Testis (tissue), 3 donors: ENCODE data around the gene RIMBP2. TPM values are rescaled to one million over a fixed set of nuclear protein-coding genes. Genes with fewer than 3 reads are reported as not detected.

Experiments
- DNase-seq: peaks from one replicate; pipeline ENCODE4 v3.0.0-alpha.2; 2019
- H3K27ac ChIP-seq, 2 donors: fragments of 200-600 bp; sonication (generic); one replicate each; pipeline ENCODE4 v1.5.1; 2019
- H3K27me3 ChIP-seq: fragments of 200-600 bp; sonication (generic); one replicate; pipeline ENCODE4 v1.5.1; 2019
- H3K36me3 ChIP-seq: fragments of 200-600 bp; sonication (generic); one replicate; pipeline ENCODE4 v1.5.1; 2017; ENCODE audit warnings: low read depth; ENCODE audit errors: missing control alignments
- H3K4me1 ChIP-seq: fragments of 200-600 bp; sonication (generic); one replicate; pipeline ENCODE4 v1.5.1; 2019
- H3K4me3 ChIP-seq, 2 donors: fragments of 200-600 bp; sonication (generic); one replicate each; pipeline ENCODE4 v1.5.1; 2017 to 2019
- H3K9me3 ChIP-seq: fragments of 200-600 bp; sonication (generic); one replicate; pipeline ENCODE4 v1.5.1; 2017
- POLR2A ChIP-seq: fragments of 450-650 bp; IDR thresholded peaks from one replicate; pipeline ENCODE4 v1.6.1; 2017; ENCODE audit warnings: antibody characterized with exemption, mild to moderate bottlenecking, moderate library complexity
- WGBS, 2 donors: methylation state at CpG; one replicate each; pipeline ENCODE4 v1.1.5; 2018; 5-methylcytosine and 5-hydroxymethylcytosine counted together
- intact Hi-C: fragments of 100-400 bp; cut with DNase I; formaldehyde crosslinking; loops from one replicate; pipeline ENCODE4 v1.15.1; 2023; ENCODE audit warnings: low total_unique reads
- polyA plus RNA-seq: library from polyadenylated mRNA; stranded (reverse); fragments of 350-450 nt; fragmentation: Illumina TruSeq; extraction: RNeasy Lipid Tissue Mini Kit (QIAGEN cat#74804); gene quantifications from one replicate; pipeline ENCODE4 v1.2.3, GENCODE V29; 2014; ENCODE audit warnings: low read depth, low replicate concordance; ENCODE audit not compliant: insufficient read depth
- total RNA-seq, 2 donors: library from RNA; depleted of rRNA; stranded (reverse); fragments of >200 nt; gene quantifications; one replicate each; pipeline ENCODE4 v1.2.3, GENCODE V29; 2016
- TF ChIP-seq, protein P1 (sequence below), 3 experiments: fragments of 450-650 bp in 2 of 3; fragments of 200-600 bp in 1 of 3; sonication (generic) in 1 of 3; IDR thresholded peaks; one replicate each; pipeline ENCODE4 v1.5.1; 2016 to 2019; ENCODE audit warnings: antibody characterized with exemption in 3 of 3, mild to moderate bottlenecking in 2 of 3, moderate library complexity in 1 of 3

RIMBP2 gene
- total and polyA plus RNA-seq, 3 donors from 2014 or later, result 8.0 to 10.0 (median 8.7) TPM

DNA sequence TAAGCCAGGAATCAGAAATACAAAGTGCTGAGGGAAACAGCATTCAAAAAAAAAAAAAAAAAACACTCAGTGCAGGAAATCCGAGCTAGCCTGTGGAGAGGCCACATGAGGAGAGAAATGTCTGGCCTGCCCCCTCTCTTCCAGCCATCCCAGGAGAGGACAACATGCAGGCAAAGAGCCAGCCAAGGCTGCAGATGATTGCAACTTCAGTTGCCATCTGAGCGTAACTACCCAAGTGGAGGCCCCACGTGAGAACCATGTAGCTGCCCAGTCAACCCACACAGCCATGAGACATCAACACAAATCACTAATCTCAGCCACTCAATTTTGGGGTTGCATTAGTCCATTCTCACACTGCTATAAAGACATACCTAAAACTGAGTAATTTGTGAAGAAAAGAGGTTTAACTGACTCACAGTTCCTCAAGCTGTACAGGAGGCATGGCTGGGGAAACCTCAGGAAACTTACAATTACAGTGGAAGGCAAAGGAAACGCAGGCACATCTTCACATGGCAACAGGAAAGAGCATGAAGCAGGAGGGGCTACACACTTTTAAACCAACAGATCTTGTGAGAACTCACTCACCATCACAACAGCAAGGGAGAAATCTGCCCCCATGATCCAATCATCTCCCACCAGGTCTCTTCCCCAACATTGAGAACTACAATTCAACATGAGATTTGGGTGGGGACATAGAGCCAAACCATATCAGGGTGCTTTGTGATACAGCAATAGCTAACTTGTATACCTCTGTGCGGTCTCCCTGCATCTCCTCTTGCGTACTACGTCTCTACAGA, 217.3 kb downstream of the RIMBP2 start:
- H3K27me3 ChIP-seq, result no peaks in the 10 kb centered on the region
- 82 to 87% methylated on average over 7 of the region's 7 CpGs for WGBS, 2 donors
- no peak overlapping the region for H3K27ac ChIP-seq
- TF ChIP-seq, protein P1, sequence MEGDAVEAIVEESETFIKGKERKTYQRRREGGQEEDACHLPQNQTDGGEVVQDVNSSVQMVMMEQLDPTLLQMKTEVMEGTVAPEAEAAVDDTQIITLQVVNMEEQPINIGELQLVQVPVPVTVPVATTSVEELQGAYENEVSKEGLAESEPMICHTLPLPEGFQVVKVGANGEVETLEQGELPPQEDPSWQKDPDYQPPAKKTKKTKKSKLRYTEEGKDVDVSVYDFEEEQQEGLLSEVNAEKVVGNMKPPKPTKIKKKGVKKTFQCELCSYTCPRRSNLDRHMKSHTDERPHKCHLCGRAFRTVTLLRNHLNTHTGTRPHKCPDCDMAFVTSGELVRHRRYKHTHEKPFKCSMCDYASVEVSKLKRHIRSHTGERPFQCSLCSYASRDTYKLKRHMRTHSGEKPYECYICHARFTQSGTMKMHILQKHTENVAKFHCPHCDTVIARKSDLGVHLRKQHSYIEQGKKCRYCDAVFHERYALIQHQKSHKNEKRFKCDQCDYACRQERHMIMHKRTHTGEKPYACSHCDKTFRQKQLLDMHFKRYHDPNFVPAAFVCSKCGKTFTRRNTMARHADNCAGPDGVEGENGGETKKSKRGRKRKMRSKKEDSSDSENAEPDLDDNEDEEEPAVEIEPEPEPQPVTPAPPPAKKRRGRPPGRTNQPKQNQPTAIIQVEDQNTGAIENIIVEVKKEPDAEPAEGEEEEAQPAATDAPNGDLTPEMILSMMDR (IDR thresholded peaks at IDR 0.05), result no peak
- TF ChIP-seq POLR2A, result no peak
- no peaks in the 10 kb centered on the region for H3K36me3 ChIP-seq
- H3K9me3 ChIP-seq, result no peaks in the 10 kb centered on the region
- intact Hi-C loops, result no loop called here
- DNase-seq, result no peak
- no peaks in the 10 kb centered on the region for H3K4me1 ChIP-seq
- H3K4me3 ChIP-seq, result no peak overlapping the region

DNA sequence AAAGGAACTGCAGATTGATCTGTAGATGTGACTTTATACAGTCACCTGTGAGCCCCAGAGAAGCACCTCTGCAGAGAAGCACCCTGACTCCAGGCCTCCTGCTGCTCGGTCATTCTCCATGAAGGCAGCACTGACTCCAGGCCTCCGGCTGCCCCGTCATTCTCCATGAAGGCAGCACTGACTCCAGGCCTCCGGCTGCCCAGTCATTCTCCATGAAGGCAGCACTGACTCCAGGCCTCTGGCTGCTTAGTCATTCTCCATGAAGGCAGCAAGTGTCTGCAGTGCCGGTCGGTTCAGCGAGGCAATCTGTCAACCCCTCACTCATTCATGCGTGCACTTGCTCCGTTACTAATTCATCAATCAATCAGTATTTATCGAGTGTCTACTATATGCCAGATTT, 218.1 kb downstream of the RIMBP2 start:
- no peak for DNase-seq
- TF ChIP-seq, protein P1 (IDR thresholded peaks at IDR 0.05), result no peak
- no peak for TF ChIP-seq POLR2A
- Histone ChIP-seq H3K27ac (no peak overlapping the region), H3K9me3 (no peaks in the 10 kb centered on the region), H3K4me3 (no peak overlapping the region), H3K4me1 (no peaks in the 10 kb centered on the region), H3K36me3 (no peaks in the 10 kb centered on the region), H3K27me3 (no peaks in the 10 kb centered on the region)
- intact Hi-C loops, result no loop called here
- WGBS, 2 donors, result 82 to 85% methylated on average over 10 of the region's 10 CpGs

DNA sequence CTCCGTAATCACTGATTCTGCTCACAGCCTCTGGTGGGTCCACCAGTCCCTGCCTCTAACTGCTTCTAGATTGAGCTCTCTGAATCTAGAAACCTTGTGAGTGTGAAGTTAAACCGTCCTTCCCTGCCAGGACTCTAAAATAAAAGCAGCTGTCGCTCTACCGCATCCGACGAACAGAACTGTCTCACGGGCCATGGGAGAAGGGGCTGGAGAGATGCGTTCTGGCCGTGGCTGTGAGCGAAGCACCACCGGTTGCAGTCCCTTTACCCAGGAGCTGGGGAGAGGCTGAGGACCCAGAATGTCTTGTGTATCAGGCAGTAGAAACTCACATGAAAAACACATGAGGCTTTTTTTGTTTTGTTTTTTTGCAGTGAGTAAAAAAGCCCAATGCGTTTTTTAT, 218.8 kb downstream of the RIMBP2 start:
- no peak for DNase-seq
- Histone ChIP-seq H3K4me1 (no peaks in the 10 kb centered on the region), H3K4me3 (no peak overlapping the region), H3K27ac (no peak overlapping the region), H3K27me3 (no peaks in the 10 kb centered on the region), H3K36me3 (no peaks in the 10 kb centered on the region), H3K9me3 (no peaks in the 10 kb centered on the region)
- TF ChIP-seq, protein P1 (IDR thresholded peaks at IDR 0.05), result no peak
- TF ChIP-seq POLR2A, result no peak
- intact Hi-C loops, result no loop called here
- WGBS, 2 donors, result 84 to 86% methylated on average over 12 of the region's 12 CpGs

DNA sequence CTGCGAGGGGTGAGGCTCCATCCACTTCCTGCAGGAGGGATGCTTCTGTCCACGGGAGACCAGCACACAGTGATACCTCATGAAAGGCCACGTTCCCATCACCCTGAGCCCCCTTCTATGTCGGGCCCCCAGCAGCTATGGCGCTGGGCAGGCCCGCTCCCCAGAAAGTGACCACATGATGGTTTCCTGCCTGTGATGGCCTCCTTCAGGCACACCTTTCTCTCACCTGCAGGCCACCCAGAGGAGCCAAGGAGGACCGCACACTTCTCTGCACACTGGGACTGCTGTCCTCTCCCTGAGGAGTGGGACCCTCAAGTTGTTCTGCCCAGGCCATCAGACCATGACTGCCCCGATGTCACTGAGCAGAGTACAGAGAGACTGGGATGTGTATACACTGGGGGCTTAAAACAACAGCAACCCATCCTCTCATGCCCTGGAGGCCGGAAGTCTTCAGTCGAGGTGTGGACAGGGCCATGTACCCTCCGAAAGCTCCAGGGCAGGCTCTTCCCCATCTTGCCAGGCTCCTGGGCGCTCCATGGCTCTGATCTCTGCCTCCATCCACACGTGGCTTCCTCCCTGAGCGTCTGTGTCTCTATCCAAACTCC, 219.5 kb downstream of the RIMBP2 start:
- no peak for DNase-seq
- Histone ChIP-seq H3K4me3 (no peak overlapping the region), H3K27me3 (no peaks in the 10 kb centered on the region), H3K9me3 (no peaks in the 10 kb centered on the region), H3K27ac (no peak overlapping the region), H3K36me3 (no peaks in the 10 kb centered on the region), H3K4me1 (no peaks in the 10 kb centered on the region)
- intact Hi-C loops, result no loop called here
- TF ChIP-seq, protein P1 (IDR thresholded peaks at IDR 0.05), result no peak
- no peak for TF ChIP-seq POLR2A
- 78 to 84% methylated on average over 11 to 14 of the region's 14 CpGs for WGBS, 2 donors
